NCI-H748 (cell line): ENCODE measurements around the gene DNAJC15.
A peak's percentile ranks its signal among the peaks of the same experiment; 100 is the strongest.

Experiments
- DNase-seq: peaks from one replicate; lab custom pipeline; 2025; ENCODE audit not compliant: unreplicated experiment; lab: John Stamatoyannopoulos, UW

Gene DNAJC15

DNA sequence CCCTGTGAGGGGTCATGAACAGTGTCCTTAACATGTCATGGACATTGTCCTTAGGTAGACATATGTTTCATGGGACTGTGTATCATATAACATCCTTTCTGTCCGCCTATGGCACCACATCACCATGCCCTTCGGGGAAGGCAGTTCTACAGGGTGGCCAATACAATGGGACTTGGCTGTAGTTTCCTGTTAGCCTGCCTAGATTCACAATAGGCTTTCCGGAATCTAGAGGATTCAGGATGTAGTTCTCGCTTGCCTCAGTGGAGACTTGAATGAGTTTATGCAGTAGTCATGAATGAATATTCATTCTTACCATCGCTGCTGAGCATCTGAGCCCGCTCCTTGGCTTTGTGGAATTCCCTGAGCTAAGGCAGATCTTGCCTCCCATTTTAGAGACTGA is 100.5 kb downstream of the DNAJC15 start:
- no peak for DNase-seq

GRCh38 chr13:43124490-43124889 is 101.1 kb downstream of the DNAJC15 start:
- DNase-seq = no peak

DNA sequence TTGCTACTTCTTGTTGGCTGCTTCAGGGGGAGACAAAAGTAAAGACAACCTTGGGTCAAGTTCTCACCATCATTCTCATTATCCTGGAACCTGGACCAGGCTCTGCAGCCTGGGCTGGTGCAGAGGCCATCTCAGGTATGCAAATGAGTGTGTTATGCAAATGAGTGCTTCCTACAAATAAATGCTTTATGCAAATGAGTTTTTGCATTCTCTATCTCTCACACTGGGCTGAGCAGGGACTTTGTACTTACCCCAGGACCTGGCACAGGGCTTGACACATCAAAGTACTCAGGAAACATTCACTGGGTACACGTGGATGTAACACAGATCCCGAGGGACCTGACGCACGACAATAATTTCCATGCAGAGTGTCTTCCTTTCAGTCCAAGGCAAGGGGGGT is 103.0 kb downstream of the DNAJC15 start:
- DNase-seq = no peak

GRCh38 chr13:43127103-43127798 is 103.9 kb downstream of the DNAJC15 start:
- no peak for DNase-seq

GRCh38 chr13:43127827-43128226 is 104.4 kb downstream of the DNAJC15 start:
- no peak for DNase-seq

DNA sequence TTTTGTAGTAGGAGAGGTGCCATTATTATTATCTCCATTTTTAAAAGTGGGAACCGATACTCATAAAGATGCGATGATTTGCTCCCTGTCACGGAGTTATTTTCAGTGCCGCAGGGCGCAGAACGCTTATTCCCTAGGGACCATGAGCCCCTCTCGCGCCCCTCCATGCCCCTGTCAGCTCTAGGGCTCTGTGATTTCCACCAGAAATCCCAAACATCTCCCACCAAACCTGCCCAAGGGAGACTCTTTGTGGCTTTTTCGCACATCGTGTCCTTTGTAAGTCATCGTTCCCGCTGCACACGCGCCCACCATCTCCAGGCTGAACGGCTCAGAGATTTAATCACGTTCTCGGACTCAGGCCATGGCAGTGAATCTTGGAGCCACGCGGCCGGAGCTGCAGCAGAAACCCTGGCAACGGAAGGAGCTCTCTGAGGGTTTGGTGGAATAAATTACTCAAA is 105.1 kb downstream of the DNAJC15 start:
- DNase-seq = no peak

DNA sequence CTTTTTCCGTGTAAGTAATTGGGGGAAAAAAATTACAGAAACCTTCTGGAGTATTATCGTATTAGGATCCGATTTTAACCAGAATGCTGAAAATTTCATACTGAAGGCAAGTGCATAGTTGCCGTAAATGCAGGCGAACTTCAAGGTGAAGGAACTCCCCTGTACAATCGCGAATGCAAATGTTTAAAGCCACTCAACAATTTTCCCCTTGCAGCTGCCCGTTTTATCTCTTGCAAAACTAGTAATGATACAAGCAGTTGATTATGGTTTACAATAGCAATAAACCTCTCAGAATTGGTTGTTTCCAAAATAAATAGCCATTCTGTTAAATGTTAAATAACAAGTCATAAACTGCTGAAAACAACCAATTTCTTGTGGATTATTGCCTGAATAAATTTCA is 105.7 kb downstream of the DNAJC15 start:
- no peak for DNase-seq

GRCh38 chr13:43129511-43130110 is 106.2 kb downstream of the DNAJC15 start:
- DNase-seq = peak; percentile 33

GRCh38 chr13:43132257-43132656 is 108.9 kb downstream of the DNAJC15 start:
- DNase-seq = peak; percentile 60

DNA sequence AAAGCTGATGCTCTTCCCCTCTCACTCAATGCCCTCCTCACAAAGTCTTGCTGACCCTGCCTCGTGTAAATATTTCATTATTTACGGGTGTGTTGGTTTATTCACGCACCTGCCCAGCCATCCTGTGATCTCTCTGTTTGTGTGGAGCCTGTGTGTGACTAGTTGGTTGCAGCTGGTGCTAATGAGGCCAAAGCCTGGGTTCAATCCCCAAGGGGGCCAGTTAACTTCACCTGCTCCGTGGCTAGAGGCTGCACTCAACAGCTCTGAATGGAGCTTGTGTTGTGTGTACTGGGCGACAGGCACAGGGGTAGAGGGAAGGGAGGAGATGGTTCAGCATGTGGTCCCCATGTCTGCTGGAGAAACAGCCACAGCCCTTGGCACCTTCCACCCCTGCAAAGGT is 109.5 kb downstream of the DNAJC15 start:
- DNase-seq = peak; percentile 72

GRCh38 chr13:43133792-43134191 is 110.4 kb downstream of the DNAJC15 start:
- no peak for DNase-seq

- no peak for DNase-seq
Measured at GRCh38 chr13:43134868-43135267, 111.5 kb downstream of the DNAJC15 start.

GRCh38 chr13:43135516-43135915 is 112.1 kb downstream of the DNAJC15 start:
- DNase-seq = no peak

DNA sequence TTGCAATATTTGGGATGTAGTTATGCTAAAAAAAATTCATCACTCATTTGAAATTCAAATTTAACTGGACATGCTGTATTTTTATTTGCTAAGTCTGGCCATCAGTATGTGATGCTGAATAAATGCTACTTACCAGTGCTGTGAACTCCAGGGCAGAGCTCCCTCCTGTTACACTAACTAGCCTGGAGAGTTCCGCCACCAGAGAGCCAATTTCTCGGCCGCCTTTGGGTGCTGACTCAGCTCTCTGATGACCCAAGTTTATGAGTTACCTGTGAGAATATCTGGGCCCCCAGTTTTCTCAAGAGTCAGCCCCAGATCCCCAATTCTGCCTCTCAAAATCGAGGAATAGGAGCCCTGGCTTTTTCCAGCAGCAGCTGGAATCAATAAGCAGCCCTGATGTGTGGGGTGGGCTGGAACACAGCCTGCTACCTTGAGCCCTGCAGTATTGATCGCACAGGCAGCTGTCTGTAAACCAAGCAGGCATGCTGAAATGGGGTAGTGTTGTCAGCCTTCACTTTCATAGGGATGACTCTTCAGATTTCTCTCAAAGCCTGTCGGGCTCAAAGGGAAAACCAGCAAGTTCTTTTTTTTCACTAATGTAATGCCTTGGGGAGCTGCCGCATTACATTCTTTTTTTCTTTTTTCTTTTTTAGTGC is 113.7 kb downstream of the DNAJC15 start:
- DNase-seq = no peak

DNA sequence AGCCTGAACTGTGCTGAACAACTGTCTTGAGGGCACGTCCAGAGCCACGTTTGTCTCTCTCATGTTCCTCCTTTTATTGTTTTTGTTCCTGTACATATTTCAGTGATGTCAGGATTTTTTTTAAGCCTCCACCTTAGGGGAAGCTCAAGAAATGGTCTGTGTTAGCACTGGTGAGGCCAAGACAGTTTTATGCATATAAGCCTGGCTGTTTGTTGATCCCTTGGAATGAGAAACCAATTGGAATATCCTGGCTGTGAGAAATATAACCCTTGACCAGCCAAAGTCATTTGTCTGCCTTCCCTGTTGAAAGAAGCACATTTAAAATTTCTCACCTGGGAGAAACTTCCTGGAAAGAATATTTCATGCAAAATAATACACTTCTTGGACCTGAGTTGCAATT is 115.8 kb downstream of the DNAJC15 start:
- no peak for DNase-seq

- DNase-seq = no peak
Measured at GRCh38 chr13:43139921-43140320, 116.5 kb downstream of the DNAJC15 start.

DNA sequence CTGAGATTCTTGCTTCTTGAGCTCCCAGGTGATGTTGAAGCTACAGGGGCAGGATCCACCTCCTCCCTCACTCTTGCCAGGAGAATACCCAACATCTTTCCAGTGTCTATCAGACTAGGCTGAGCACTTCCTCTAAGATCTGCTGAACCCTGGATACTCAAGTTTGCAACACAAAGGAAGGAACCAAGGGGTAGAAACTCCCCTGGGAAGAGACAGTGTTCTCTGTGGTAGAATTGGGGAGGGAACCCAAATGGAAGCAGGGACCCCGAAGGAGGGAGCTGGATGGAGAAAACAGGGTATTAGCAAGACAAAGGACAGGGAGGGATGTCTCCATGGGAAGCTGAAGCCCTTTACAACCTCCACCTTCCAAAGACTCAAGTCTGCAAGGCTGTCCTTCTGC is 117.6 kb downstream of the DNAJC15 start:
- no peak for DNase-seq

- no peak for DNase-seq
Measured at GRCh38 chr13:43141685-43142084, 118.3 kb downstream of the DNAJC15 start.

DNA sequence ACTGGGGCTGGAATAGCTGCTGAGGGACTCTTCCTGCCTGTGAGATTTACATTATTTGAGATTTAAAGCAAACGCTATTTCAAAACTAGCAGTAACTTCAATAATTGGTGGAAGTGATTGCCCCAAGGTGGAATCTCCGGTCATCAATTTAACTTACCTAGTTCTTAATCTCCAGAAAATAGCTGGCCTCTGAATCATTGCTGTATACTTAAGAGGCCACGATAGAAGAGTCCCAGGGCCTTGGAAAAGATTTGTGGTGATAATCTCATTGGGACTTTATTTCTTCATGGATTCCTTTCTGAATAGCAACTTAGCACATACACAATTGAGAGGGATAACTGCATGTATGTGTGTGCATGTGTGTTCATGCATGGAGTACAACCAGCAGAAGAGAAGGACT is 120.2 kb downstream of the DNAJC15 start:
- DNase-seq = no peak

DNA sequence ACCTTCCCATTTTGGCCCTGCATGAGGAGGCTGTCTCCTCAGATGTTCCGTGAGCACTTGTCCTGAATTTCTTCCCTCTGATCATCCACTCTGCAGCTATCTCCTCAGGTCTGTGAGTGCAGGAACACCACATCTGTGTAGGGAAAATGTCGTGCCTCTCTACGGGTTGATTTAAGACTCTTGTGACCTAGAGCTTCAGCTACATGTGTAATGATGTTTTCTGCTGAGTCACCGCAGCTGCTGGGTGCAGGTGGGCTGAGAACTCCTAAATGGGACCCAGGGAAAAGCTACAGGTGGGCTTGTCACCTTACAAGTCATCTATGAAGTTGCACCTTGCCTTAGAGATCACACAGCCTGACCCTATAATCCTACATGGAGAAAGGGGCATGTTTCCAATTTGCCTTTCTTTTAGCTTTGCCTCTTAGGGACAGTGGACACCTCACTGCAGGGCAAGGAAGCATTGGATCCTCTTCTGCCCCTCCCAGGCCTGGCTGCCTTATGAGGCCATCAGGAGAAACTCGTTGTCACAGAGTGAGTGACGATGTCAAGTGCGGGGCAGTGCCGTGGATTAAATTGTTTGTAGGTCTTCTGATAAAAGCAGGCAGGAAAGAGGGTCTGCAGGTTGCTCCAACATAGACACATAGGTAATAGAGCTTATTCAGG is 122.3 kb downstream of the DNAJC15 start:
- no peak for DNase-seq

DNA sequence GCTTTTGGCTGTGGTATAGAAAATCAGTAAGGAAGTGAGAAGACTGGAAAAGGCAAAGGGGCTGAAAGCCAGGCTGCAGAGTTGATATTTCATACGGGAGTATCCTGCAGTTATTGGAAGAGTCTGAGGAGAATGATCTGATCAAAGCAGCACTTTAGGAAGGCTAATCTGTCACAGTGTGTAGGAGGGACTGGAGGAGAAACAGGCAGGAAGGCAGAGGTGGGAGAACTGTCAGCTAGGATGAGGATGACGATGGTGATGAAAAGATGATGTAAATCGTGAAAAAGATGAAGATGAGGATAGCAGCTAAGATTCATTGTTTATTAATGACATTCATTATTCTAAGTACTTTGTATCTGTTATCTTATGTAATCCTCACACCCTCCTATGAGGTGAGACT is 123.0 kb downstream of the DNAJC15 start:
- no peak for DNase-seq
